ENCODE measurements around the gene TRIM7. TPM values are rescaled to one million over a fixed set of nuclear protein-coding genes. Genes with fewer than 3 reads are reported as not detected.
"Not testable (repeated sequence)": the region's sequence is repeated elsewhere in the genome, so short reads cannot be mapped to it uniquely, and the experiment has no call there.

Gene TRIM7
- total and polyA plus RNA-seq, 2 of the 4 experiments (the other 2 are of a cell fraction): 0.54 to 1.0 TPM

- ChIA-PET CTCF (no interaction called here), POLR2A (ENCODE audit: unreplicated experiment) (no interaction called here)
- Histone ChIP-seq H3K4me3 (ENCODE audit: insufficient read depth, low read depth, low read length) (no peak overlapping the region), H2BK120ac (ENCODE audit: low read depth, low read length) (no peak overlapping the region), H3K18ac (ENCODE audit: low read depth, low read length) (no peak overlapping the region), H3K4me1 (ENCODE audit: control insufficient read depth, insufficient read depth, low read length) (no peaks in the 10 kb centered on the region; the same call in 1 of the 2 replicates), H3K36me3 (ENCODE audit: control insufficient read depth, insufficient read depth, low read length) (no peaks in the 10 kb centered on the region), H3K79me1 (ENCODE audit: low read depth in 1 of 2, low read length in 2 of 2) (no peaks in the 10 kb centered on the region), H4K20me1 (ENCODE audit: insufficient read depth, low read length) (no peaks in the 10 kb centered on the region), H3K4me2 (ENCODE audit: low read depth, low read length) (no peak overlapping the region), H3K14ac (replicated peaks; ENCODE audit: low read depth, low read length) (no peak overlapping the region), H4K8ac (ENCODE audit: low read depth in 2 of 2, low read length in 2 of 2) (no peak overlapping the region), H2BK5ac (ENCODE audit: low read depth, low read length, poor library complexity, severe bottlenecking) (no peak overlapping the region), H3K27me3 (ENCODE audit: control insufficient read depth, insufficient read depth, low read length) (no peaks in the 10 kb centered on the region), H4K91ac (ENCODE audit: insufficient read depth, low read depth, low read length) (no peak overlapping the region), H2AK5ac (ENCODE audit: low read depth, low read length) (no peak overlapping the region), H2AK9ac (replicated peaks; ENCODE audit: low read depth, low read length, poor library complexity) (no peak overlapping the region), H3K9ac (ENCODE audit: low read depth, low read length) (no peak overlapping the region), H2BK15ac (ENCODE audit: low read depth, low read length) (no peak overlapping the region), H4K5ac (ENCODE audit: low read depth, low read length) (no peak overlapping the region), H3K4ac (ENCODE audit: low read depth, low read length) (no peak overlapping the region), H2AFZ (replicated peaks; ENCODE audit: low read length, poor library complexity) (no peak overlapping the region), H3K27ac (ENCODE audit: insufficient read depth, low read length) (no peak overlapping the region), H3K56ac (ENCODE audit: extremely low read depth, insufficient read depth, low read length) (no peak overlapping the region), H3K9me1 (ENCODE audit: insufficient read depth, low read length) (no peaks in the 10 kb centered on the region), H3K9me3 (ENCODE audit: control insufficient read depth, insufficient read depth, low read length) (no peaks in the 10 kb centered on the region), H3K23ac (ENCODE audit: low read depth, low read length) (no peak overlapping the region), H2BK20ac (ENCODE audit: low read depth, low read length) (no peak overlapping the region)
- no peak for DNase-seq
- BruUV-seq (replicated peaks): no TSS peak
- no peak for ATAC-seq (ENCODE audit: low read depth)
- in situ Hi-C loops (cut with MboI; ENCODE audit: low sequenced_read_pairs) (no loop called here), dilution Hi-C loops (cut with HindIII; ENCODE audit: low sequenced_read_pairs, unreplicated experiment) (no loop called here), intact Hi-C loops (cut with micrococcal nuclease) (no loop called here)
- TF ChIP-seq CEBPB (IDR thresholded peaks at IDR 0.05; ENCODE audit: low read depth, low read length) (no peak), FOS (IDR thresholded peaks at IDR 0.05; ENCODE audit: low read depth, low read length) (no peak), NFE2L2 (IDR thresholded peaks at IDR 0.05; ENCODE audit: low read depth, low read length) (no peak), BHLHE40 (IDR thresholded peaks at IDR 0.05; ENCODE audit: low read depth, low read length) (no peak), RAD21 (IDR thresholded peaks at IDR 0.05; ENCODE audit: low read length) (no peak), SMC3 (IDR thresholded peaks at IDR 0.05; ENCODE audit: low read depth, low read length) (no peak), RCOR1 (IDR thresholded peaks at IDR 0.05; ENCODE audit: insufficient replicate concordance, low read length) (no peak), MXI1 (IDR thresholded peaks at IDR 0.05; ENCODE audit: borderline replicate concordance, low read depth, low read length) (no peak)
- 51% methylated on average over 3 of the region's 6 CpGs; no CpG with 5 or more reads in 1 of the 2 experiments for WGBS, 2 experiments (ENCODE audit: extremely low coverage in 2 of 2, insufficient read length in 1 of 2)
Measured at GRCh38 chr5:181149355-181149754, 55.6 kb downstream of the TRIM7 start.

- POLR2A ChIA-PET (ENCODE audit: unreplicated experiment); H2AK9ac ChIP-seq (replicated peaks; ENCODE audit: low read depth, low read length, poor library complexity); H3K9me3 ChIP-seq (ENCODE audit: control insufficient read depth, insufficient read depth, low read length); dilution Hi-C loops (cut with HindIII; ENCODE audit: low sequenced_read_pairs, unreplicated experiment); H3K27me3 ChIP-seq (ENCODE audit: control insufficient read depth, insufficient read depth, low read length); intact Hi-C loops (cut with micrococcal nuclease); H4K91ac ChIP-seq (ENCODE audit: insufficient read depth, low read depth, low read length); BruUV-seq (replicated peaks); H4K20me1 ChIP-seq (ENCODE audit: insufficient read depth, low read length); H3K4ac ChIP-seq (ENCODE audit: low read depth, low read length); H2BK20ac ChIP-seq (ENCODE audit: low read depth, low read length); H3K56ac ChIP-seq (ENCODE audit: extremely low read depth, insufficient read depth, low read length); H3K18ac ChIP-seq (ENCODE audit: low read depth, low read length); H4K8ac ChIP-seq (ENCODE audit: low read depth in 2 of 2, low read length in 2 of 2); in situ Hi-C loops (cut with MboI; ENCODE audit: low sequenced_read_pairs); H3K4me3 ChIP-seq (ENCODE audit: insufficient read depth, low read depth, low read length); H3K36me3 ChIP-seq (ENCODE audit: control insufficient read depth, insufficient read depth, low read length); H3K23ac ChIP-seq (ENCODE audit: low read depth, low read length); H3K79me1 ChIP-seq (ENCODE audit: low read depth in 1 of 2, low read length in 2 of 2); H3K14ac ChIP-seq (replicated peaks; ENCODE audit: low read depth, low read length); DNase-seq; H2AFZ ChIP-seq (replicated peaks; ENCODE audit: low read length, poor library complexity); H3K27ac ChIP-seq (ENCODE audit: insufficient read depth, low read length); H3K4me2 ChIP-seq (ENCODE audit: low read depth, low read length); ATAC-seq (ENCODE audit: low read depth); H2AK5ac ChIP-seq (ENCODE audit: low read depth, low read length); H3K9me1 ChIP-seq (ENCODE audit: insufficient read depth, low read length); H3K4me1 ChIP-seq (ENCODE audit: control insufficient read depth, insufficient read depth, low read length); H3K9ac ChIP-seq (ENCODE audit: low read depth, low read length); H2BK15ac ChIP-seq (ENCODE audit: low read depth, low read length); H2BK120ac ChIP-seq (ENCODE audit: low read depth, low read length); H4K5ac ChIP-seq (ENCODE audit: low read depth, low read length); H2BK5ac ChIP-seq (ENCODE audit: low read depth, low read length, poor library complexity, severe bottlenecking): not testable (repeated sequence)
- CTCF ChIA-PET: interaction anchor here (0.7 kb wide), 1 partner anchor 44 kb away, joined by 3 read pairs; no protein-coding TSS in a partner anchor
- 25% methylated on average over 2 of the region's 7 CpGs; no CpG with 5 or more reads in 1 of the 2 experiments for WGBS, 2 experiments (ENCODE audit: extremely low coverage in 2 of 2, insufficient read length in 1 of 2)
Measured at GRCh38 chr5:181146927-181147636, 57.9 kb downstream of the TRIM7 start, which contains the start of gene OR2V2. Gene OR2V2, plus strand, starts transcription at chr5:181147586. Its CDS starts 7,357 bp downstream, at chr5:181154943.

Measured in IMR-90 (cell line).